Measurements from ENCODE around the gene KLHL20.
"Not testable (repeated sequence)": the region's sequence is repeated elsewhere in the genome, so short reads cannot be mapped to it uniquely, and the experiment has no call there.

The KLHL20 gene

DNA sequence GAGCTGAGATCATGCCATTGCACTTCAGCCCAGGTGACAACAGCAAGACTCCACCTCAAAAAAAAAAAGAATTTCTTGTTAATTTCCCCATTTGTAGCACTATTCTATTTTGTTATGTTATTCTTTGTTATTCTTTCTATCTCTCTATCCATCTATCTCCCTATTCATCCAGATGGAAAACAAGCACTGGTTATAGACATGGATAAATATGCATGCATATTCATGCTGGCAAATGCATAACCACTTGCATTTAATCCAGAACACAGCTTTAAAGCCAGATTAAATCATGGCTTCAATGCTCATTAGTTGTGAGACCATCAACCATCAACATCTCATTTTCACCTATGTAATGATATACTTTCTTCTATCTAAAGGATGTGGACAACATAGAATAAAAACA lies 21.5 kb upstream of the KLHL20 start:
- peaks cover 6% of the 10 kb centered on the region for H3K4me1 ChIP-seq (ENCODE audit: control insufficient read depth, low read length)
- no peaks in the 10 kb centered on the region for H3K36me3 ChIP-seq (ENCODE audit: control insufficient read depth, low read length)
- H3K27ac ChIP-seq (ENCODE audit: low read depth, low read length) = no peak overlapping the region
- no peak overlapping the region for H3K4me2 ChIP-seq (ENCODE audit: low read length)
- H3K79me2 ChIP-seq (ENCODE audit: control insufficient read depth, low read length) = no peaks in the 10 kb centered on the region
- TF ChIP-seq, protein P1, sequence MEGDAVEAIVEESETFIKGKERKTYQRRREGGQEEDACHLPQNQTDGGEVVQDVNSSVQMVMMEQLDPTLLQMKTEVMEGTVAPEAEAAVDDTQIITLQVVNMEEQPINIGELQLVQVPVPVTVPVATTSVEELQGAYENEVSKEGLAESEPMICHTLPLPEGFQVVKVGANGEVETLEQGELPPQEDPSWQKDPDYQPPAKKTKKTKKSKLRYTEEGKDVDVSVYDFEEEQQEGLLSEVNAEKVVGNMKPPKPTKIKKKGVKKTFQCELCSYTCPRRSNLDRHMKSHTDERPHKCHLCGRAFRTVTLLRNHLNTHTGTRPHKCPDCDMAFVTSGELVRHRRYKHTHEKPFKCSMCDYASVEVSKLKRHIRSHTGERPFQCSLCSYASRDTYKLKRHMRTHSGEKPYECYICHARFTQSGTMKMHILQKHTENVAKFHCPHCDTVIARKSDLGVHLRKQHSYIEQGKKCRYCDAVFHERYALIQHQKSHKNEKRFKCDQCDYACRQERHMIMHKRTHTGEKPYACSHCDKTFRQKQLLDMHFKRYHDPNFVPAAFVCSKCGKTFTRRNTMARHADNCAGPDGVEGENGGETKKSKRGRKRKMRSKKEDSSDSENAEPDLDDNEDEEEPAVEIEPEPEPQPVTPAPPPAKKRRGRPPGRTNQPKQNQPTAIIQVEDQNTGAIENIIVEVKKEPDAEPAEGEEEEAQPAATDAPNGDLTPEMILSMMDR (IDR thresholded peaks at IDR 0.05; ENCODE audit: low read depth, low read length, poor library complexity, severe bottlenecking) = no peak
- TF ChIP-seq EZH2phosphoT487 (IDR thresholded peaks at IDR 0.05; ENCODE audit: borderline replicate concordance, low read length) = no peak
- no peak overlapping the region for H3K4me3 ChIP-seq (ENCODE audit: low read length)
- H4K20me1 ChIP-seq (ENCODE audit: control insufficient read depth, insufficient read depth, low read depth, low read length) = no peaks in the 10 kb centered on the region
- no peaks in the 10 kb centered on the region for H3K9me3 ChIP-seq (ENCODE audit: control insufficient read depth, insufficient read depth, low read length)
- no peaks in the 10 kb centered on the region for H3K9me2 ChIP-seq (replicated peaks; ENCODE audit: control insufficient read depth, low read length)
- H3K27me3 ChIP-seq (ENCODE audit: control insufficient read depth, low read length) = no peaks in the 10 kb centered on the region
- peaks cover 3% of the 10 kb centered on the region; the same call in 1 of the 2 replicates for H3F3A ChIP-seq (ENCODE audit: control insufficient read depth, insufficient read depth)

DNA sequence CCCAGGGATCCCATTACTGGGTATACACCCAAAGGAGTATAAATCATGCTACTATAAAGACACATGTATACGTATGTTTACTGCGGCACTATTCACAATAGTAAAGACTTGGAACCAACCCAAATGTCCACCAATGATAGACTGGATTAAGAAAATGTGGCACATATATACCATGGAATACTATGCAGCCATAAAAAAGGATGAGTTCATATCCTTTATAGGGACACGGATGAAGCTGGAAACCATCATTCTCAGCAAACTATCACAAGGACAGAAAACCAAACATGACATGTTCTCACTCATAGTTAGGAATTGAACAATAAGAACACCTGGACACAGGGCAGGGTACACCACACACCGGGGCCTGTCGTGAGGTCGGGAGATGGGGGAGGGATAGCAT lies 13.5 kb upstream of the KLHL20 start:
- not testable (repeated sequence) for H3K9me3 ChIP-seq (ENCODE audit: control insufficient read depth, insufficient read depth, low read length); H3K9me2 ChIP-seq (replicated peaks; ENCODE audit: control insufficient read depth, low read length); H3K27ac ChIP-seq (ENCODE audit: low read depth, low read length); H3K4me2 ChIP-seq (ENCODE audit: low read length); H3K36me3 ChIP-seq (ENCODE audit: control insufficient read depth, low read length); H3K27me3 ChIP-seq (ENCODE audit: control insufficient read depth, low read length); H3F3A ChIP-seq (ENCODE audit: control insufficient read depth, insufficient read depth); H4K20me1 ChIP-seq (ENCODE audit: control insufficient read depth, insufficient read depth, low read depth, low read length); H3K4me1 ChIP-seq (ENCODE audit: control insufficient read depth, low read length); H3K4me3 ChIP-seq (ENCODE audit: low read length); H3K79me2 ChIP-seq (ENCODE audit: control insufficient read depth, low read length)

GRCh38 chr1:173702736-173703135 lies 12.0 kb upstream of the KLHL20 start:
- TF ChIP-seq EZH2phosphoT487 (IDR thresholded peaks at IDR 0.05; ENCODE audit: borderline replicate concordance, low read length) = no peak
- TF ChIP-seq, protein P1 (IDR thresholded peaks at IDR 0.05; ENCODE audit: low read depth, low read length, poor library complexity, severe bottlenecking) = no peak
- Histone ChIP-seq H3K27ac (ENCODE audit: low read depth, low read length) (no peak overlapping the region), H3K9me2 (replicated peaks; ENCODE audit: control insufficient read depth, low read length) (no peaks in the 10 kb centered on the region), H3K9me3 (ENCODE audit: control insufficient read depth, insufficient read depth, low read length) (no peaks in the 10 kb centered on the region), H3F3A (ENCODE audit: control insufficient read depth, insufficient read depth) (no peaks in the 10 kb centered on the region), H3K27me3 (ENCODE audit: control insufficient read depth, low read length) (peaks cover 4% of the 10 kb centered on the region), H3K36me3 (ENCODE audit: control insufficient read depth, low read length) (no peaks in the 10 kb centered on the region), H3K4me2 (ENCODE audit: low read length) (no peak overlapping the region), H3K4me1 (ENCODE audit: control insufficient read depth, low read length) (no peaks in the 10 kb centered on the region), H3K79me2 (ENCODE audit: control insufficient read depth, low read length) (no peaks in the 10 kb centered on the region), H3K4me3 (ENCODE audit: low read length) (no peak overlapping the region), H4K20me1 (ENCODE audit: control insufficient read depth, insufficient read depth, low read depth, low read length) (no peaks in the 10 kb centered on the region)

DNA sequence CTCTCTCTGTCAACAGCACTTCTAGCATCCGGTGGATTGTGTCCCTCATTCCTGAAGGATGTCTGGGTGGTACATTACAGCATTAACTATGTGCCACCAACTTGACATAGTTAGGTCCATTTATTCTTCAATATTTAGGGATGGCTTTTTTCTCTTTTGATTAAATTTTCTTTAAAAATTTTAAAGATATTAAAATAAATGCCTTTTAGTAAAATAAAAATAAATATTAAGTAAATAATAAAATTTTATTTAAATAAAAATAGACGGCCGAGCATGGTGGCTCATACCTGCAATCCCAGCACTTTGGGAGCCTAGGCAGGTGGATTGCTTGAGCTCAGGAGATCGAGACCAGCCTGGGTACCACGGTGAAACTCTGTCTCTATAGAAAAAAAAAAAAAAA lies 9.7 kb upstream of the KLHL20 start:
- Histone ChIP-seq H3K27ac (ENCODE audit: low read depth, low read length) (no peak overlapping the region), H3F3A (ENCODE audit: control insufficient read depth, insufficient read depth) (no peaks in the 10 kb centered on the region), H3K4me2 (ENCODE audit: low read length) (no peak overlapping the region), H3K27me3 (ENCODE audit: control insufficient read depth, low read length) (peaks cover 4% of the 10 kb centered on the region), H3K36me3 (ENCODE audit: control insufficient read depth, low read length) (no peaks in the 10 kb centered on the region), H4K20me1 (ENCODE audit: control insufficient read depth, insufficient read depth, low read depth, low read length) (no peaks in the 10 kb centered on the region), H3K4me3 (ENCODE audit: low read length) (no peak overlapping the region), H3K9me3 (ENCODE audit: control insufficient read depth, insufficient read depth, low read length) (no peaks in the 10 kb centered on the region), H3K9me2 (replicated peaks; ENCODE audit: control insufficient read depth, low read length) (no peaks in the 10 kb centered on the region), H3K4me1 (ENCODE audit: control insufficient read depth, low read length) (no peaks in the 10 kb centered on the region), H3K79me2 (ENCODE audit: control insufficient read depth, low read length) (no peaks in the 10 kb centered on the region)
- TF ChIP-seq, protein P1 (IDR thresholded peaks at IDR 0.05; ENCODE audit: low read depth, low read length, poor library complexity, severe bottlenecking) = no peak
- TF ChIP-seq EZH2phosphoT487 (IDR thresholded peaks at IDR 0.05; ENCODE audit: borderline replicate concordance, low read length) = no peak
